Osteoblast (primary cell): ENCODE data around the gene WBP1L. TPM values are rescaled to one million over a fixed set of nuclear protein-coding genes. Genes with fewer than 3 reads are reported as not detected.

Experiments used
- DNase-seq: peaks from one replicate; pipeline ENCODE4 v3.0.0; 2011; ENCODE audit warnings: low spot score, mixed read lengths; ENCODE audit not compliant: insufficient read length; ENCODE audit errors: missing footprints
- H2AFZ ChIP-seq: 2 replicates; pipeline ENCODE4 v1.6.0; 2011; ENCODE audit warnings: mild to moderate bottlenecking, low read length
- H3K27ac ChIP-seq: 2 replicates; pipeline ENCODE4 v1.5.1; 2011; ENCODE audit warnings: mild to moderate bottlenecking, low read depth, low read length, moderate library complexity
- H3K27me3 ChIP-seq: 2 replicates; pipeline ENCODE4 v1.6.0; 2012; ENCODE audit warnings: mild to moderate bottlenecking, control low read depth, inconsistent platforms, low read length, moderate library complexity; ENCODE audit not compliant: insufficient read depth
- H3K36me3 ChIP-seq: 2 replicates; pipeline ENCODE4 v1.5.1; 2011; ENCODE audit warnings: mild to moderate bottlenecking, low read length, control low read depth, moderate library complexity; ENCODE audit not compliant: insufficient read depth
- H3K4me1 ChIP-seq: 2 replicates; pipeline ENCODE4 v1.5.1; 2011; ENCODE audit warnings: mild to moderate bottlenecking, low read length, control low read depth, moderate library complexity; ENCODE audit not compliant: insufficient read depth
- H3K4me2 ChIP-seq: 2 replicates; pipeline ENCODE4 v1.6.0; 2011; ENCODE audit warnings: mild to moderate bottlenecking, low read length; ENCODE audit not compliant: insufficient read depth
- H3K4me3 ChIP-seq: fragments of 200-600 bp; sonication (generic); 3 replicates; pipeline ENCODE4 v1.5.1; 2012; ENCODE audit warnings: mild to moderate bottlenecking, low read length, inconsistent platforms; ENCODE audit not compliant: insufficient read depth
- H3K79me2 ChIP-seq: 2 replicates; pipeline ENCODE4 v1.6.0; 2012; ENCODE audit warnings: mild to moderate bottlenecking, low read length, control low read depth, inconsistent platforms; ENCODE audit not compliant: insufficient read depth
- H3K9me3 ChIP-seq: 2 replicates; pipeline ENCODE4 v1.5.1; 2011; ENCODE audit warnings: low read depth, low read length, control low read depth
- H4K20me1 ChIP-seq: 2 replicates; pipeline ENCODE4 v1.6.0; 2012; ENCODE audit warnings: mild to moderate bottlenecking, low read length, control low read depth; ENCODE audit not compliant: insufficient read depth
- CTCF ChIP-seq: IDR thresholded peaks from 2 replicates; pipeline ENCODE4 v1.5.1; 2011; ENCODE audit warnings: mild to moderate bottlenecking, low read depth, low read length, moderate library complexity; ENCODE audit errors: extremely low read depth
- total RNA-seq: library from RNA; depleted of rRNA; stranded (reverse); fragments of >200 nt; gene quantifications from 2 replicates; pipeline ENCODE4 v1.2.3, GENCODE V29; 2012

The WBP1L gene
- total RNA-seq, 1 donor = 76.4 TPM

GRCh38 chr10:102729029-102730026 lies 14.4 kb upstream of the WBP1L start:
- Histone ChIP-seq H3K4me2 (no peak overlapping the region), H3K4me3 (no peak overlapping the region), H3K79me2 (peaks cover 6% of the 10 kb centered on the region), H3K27me3 (no peaks in the 10 kb centered on the region), H2AFZ (peak overlapping the region; percentile 26), H4K20me1 (no peaks in the 10 kb centered on the region), H3K4me1 (peaks cover 10% of the 10 kb centered on the region), H3K27ac (peak overlapping the region; percentile 39), H3K9me3 (no peaks in the 10 kb centered on the region), H3K36me3 (peaks cover 20% of the 10 kb centered on the region)
- TF ChIP-seq CTCF = peak; percentile 90
- DNase-seq = peak; percentile 98

GRCh38 chr10:102731222-102731800 lies 12.4 kb upstream of the WBP1L start:
- Histone ChIP-seq H3K4me2 (no peak overlapping the region), H3K27ac (no peak overlapping the region), H2AFZ (no peak overlapping the region), H3K36me3 (peaks cover 20% of the 10 kb centered on the region), H3K9me3 (no peaks in the 10 kb centered on the region), H3K27me3 (no peaks in the 10 kb centered on the region), H3K4me1 (peaks cover 7% of the 10 kb centered on the region), H3K4me3 (no peak overlapping the region), H3K79me2 (no peaks in the 10 kb centered on the region), H4K20me1 (no peaks in the 10 kb centered on the region)
- no peak for DNase-seq
- no peak for TF ChIP-seq CTCF

GRCh38 chr10:102732661-102733060 lies 11.1 kb upstream of the WBP1L start:
- no peak overlapping the region for H3K4me2 ChIP-seq
- H3K4me3 ChIP-seq = no peak overlapping the region

More at GRCh38 chr10:102732661-102733060, 11.1 kb upstream of the WBP1L start:
- no peak for TF ChIP-seq CTCF
- H3K4me1 ChIP-seq = peaks cover 2% of the 10 kb centered on the region
- H3K27me3 ChIP-seq = no peaks in the 10 kb centered on the region
- no peak overlapping the region for H3K27ac ChIP-seq
- no peak for DNase-seq
- no peaks in the 10 kb centered on the region for H3K79me2 ChIP-seq
- H3K36me3 ChIP-seq = peaks cover 22% of the 10 kb centered on the region
- H3K9me3 ChIP-seq = no peaks in the 10 kb centered on the region
- H4K20me1 ChIP-seq = no peaks in the 10 kb centered on the region
- no peak overlapping the region for H2AFZ ChIP-seq
